Superior temporal gyrus (tissue), 1 donor: ENCODE results near the gene SLC6A5.

Source experiments
- DNase-seq: peaks from one replicate; pipeline ENCODE4 v3.0.0-alpha.2; 2016; ENCODE audit errors: extremely low spot score

Gene SLC6A5

GRCh38 chr11:20596205-20597153, 2.9 kb upstream of the SLC6A5 start:
- no peak for DNase-seq

GRCh38 chr11:20597154-20597679, 2.2 kb upstream of the SLC6A5 start:
- no peak for DNase-seq

- DNase-seq = no peak
Observed at GRCh38 chr11:20597680-20598484, 1.5 kb upstream of the SLC6A5 start.

GRCh38 chr11:20598492-20598891, 916 bp upstream of the SLC6A5 start:
- DNase-seq = no peak

GRCh38 chr11:20600020-20600346, 575 bp downstream of the SLC6A5 start:
- DNase-seq = no peak

GRCh38 chr11:20600551-20600950, 1.1 kb downstream of the SLC6A5 start:
- no peak for DNase-seq

- no peak for DNase-seq
Observed at GRCh38 chr11:20601221-20601914, 2.0 kb downstream of the SLC6A5 start.

GRCh38 chr11:20604295-20604803, 4.9 kb downstream of the SLC6A5 start:
- DNase-seq = no peak

GRCh38 chr11:20604864-20605601, 5.6 kb downstream of the SLC6A5 start:
- no peak for DNase-seq

GRCh38 chr11:20605602-20606091, 6.2 kb downstream of the SLC6A5 start:
- DNase-seq = no peak

- no peak for DNase-seq
Observed at GRCh38 chr11:20608934-20609333, 9.5 kb downstream of the SLC6A5 start.

GRCh38 chr11:20609727-20610707, 10.6 kb downstream of the SLC6A5 start:
- peak; percentile 86 for DNase-seq

GRCh38 chr11:20610825-20611224, 11.4 kb downstream of the SLC6A5 start:
- no peak for DNase-seq

GRCh38 chr11:20611445-20611844, 12.0 kb downstream of the SLC6A5 start:
- DNase-seq = no peak

- no peak for DNase-seq
Observed at GRCh38 chr11:20611892-20612291, 12.5 kb downstream of the SLC6A5 start.

- no peak for DNase-seq
Observed at GRCh38 chr11:20612416-20612815, 13.0 kb downstream of the SLC6A5 start.

GRCh38 chr11:20616920-20617319, 17.5 kb downstream of the SLC6A5 start:
- DNase-seq = no peak

- DNase-seq = no peak
Observed at GRCh38 chr11:20617346-20618005, 18.1 kb downstream of the SLC6A5 start.

GRCh38 chr11:20618083-20618482, 18.7 kb downstream of the SLC6A5 start:
- peak; percentile 24 for DNase-seq
